GM03348 (cell line): ENCODE measurements around the gene PPP3CA.
"Not testable (repeated sequence)": the region's sequence is repeated elsewhere in the genome, so short reads cannot be mapped to it uniquely, and the experiment has no call there.

Experiments
- DNase-seq: peaks from one replicate; pipeline ENCODE4 v3.0.0; 2012; ENCODE audit warnings: low spot score

PPP3CA gene

GRCh38 chr4:101211146-101211553, 136.2 kb downstream of the PPP3CA start:
- DNase-seq, result no peak

GRCh38 chr4:101210331-101210730, 137.0 kb downstream of the PPP3CA start:
- DNase-seq, result no peak

GRCh38 chr4:101208171-101208570, 139.2 kb downstream of the PPP3CA start:
- DNase-seq, result no peak

GRCh38 chr4:101205916-101206315, 141.4 kb downstream of the PPP3CA start:
- peak; percentile 18 for DNase-seq

GRCh38 chr4:101201421-101201820, 145.9 kb downstream of the PPP3CA start:
- no peak for DNase-seq

GRCh38 chr4:101200561-101200960, 146.8 kb downstream of the PPP3CA start:
- peak; percentile 73 for DNase-seq

DNA sequence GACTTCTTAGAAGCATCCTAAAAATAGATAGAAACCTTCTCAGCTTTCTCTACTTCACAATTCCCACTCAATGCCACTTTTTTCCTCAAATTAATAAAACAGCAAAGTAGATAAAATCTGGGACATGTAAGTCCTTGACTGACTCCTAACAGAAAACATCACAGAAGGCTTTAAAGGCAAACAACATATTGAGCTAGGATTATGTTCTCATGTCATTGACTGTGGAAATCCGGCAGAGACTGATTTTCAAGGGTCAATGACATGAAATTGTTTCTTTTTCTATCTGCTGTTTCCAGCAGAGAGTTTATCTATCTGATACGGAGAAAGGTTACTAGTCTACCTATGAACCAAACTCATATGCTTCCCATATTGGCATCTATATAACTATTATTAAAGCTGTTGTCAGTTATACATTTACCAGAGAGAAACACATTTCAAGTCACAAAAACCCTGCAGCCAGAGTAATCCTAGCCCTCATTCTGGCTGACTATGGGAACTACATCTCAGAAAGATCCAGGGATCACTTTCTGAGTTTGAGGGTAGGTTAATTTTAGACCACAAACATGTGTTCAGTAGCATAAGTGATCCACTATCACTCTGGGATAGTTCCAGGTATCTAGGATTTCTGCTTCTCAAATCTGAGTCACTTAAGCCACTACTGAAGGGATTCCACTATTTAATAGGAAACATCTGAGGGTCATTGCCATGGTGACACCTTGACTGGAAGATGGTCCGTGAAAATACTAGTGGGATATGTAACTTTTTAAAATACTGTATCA, 147.6 kb downstream of the PPP3CA start:
- peak; percentile 10 for DNase-seq

- DNase-seq, result no peak
Measured at GRCh38 chr4:101198682-101199339, 148.5 kb downstream of the PPP3CA start.

DNA sequence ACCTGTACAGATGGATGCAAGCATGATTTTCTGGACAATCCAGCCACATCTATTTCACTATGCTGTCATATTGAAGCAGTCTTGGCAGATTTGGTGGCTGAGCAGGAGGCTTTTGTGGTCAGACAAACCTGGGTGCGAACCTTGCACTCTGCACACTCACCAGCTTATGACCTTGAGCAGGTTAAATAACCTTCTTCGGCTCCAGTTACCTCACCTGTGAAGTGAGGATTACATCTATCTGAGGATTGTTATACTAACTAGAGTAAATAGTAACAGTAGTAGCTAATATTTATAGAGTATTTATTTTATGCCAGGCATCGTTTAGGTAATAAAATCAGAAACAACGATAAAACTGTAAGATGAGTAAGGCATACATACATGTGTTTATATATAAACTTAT, 150.0 kb downstream of the PPP3CA start:
- DNase-seq, result no peak

GRCh38 chr4:101192244-101192643, 155.1 kb downstream of the PPP3CA start:
- no peak for DNase-seq

DNA sequence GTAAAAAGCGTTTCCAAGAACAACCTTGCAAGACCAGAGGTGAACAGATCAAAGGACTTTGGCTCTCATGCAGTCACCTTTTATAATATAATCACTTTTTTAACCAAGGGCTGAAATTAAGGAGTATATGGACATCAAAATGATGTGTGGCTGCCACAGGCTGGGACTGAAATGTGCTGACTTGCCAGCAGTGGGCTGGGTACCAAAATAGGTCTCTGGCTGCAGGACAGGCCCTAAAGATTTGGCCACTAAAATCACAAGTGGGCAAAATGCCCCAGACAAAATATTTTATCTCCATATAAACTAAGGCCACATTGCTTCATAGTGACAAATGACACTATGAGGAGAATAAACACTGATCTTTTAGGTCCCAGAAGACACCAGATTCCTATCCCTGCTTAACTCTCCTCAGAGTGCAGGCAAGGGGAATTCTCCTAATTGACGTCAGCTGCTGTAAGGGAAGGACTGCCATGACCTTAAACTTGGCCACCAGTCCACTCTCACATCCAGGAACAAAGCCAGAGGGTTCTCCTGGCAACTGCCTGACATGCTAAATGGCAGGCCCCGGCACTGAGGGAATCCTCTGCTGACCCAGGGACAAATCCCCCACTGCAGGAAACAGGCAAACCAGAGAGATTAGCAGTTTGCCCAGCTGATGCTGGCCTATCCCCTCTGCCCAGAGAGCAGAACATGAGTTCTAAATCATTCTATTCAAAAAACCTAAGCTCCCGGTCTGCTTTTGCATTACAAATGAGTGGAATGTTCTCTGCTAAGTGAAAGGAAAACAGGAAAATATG, 155.8 kb downstream of the PPP3CA start:
- DNase-seq, result peak; percentile 52

DNA sequence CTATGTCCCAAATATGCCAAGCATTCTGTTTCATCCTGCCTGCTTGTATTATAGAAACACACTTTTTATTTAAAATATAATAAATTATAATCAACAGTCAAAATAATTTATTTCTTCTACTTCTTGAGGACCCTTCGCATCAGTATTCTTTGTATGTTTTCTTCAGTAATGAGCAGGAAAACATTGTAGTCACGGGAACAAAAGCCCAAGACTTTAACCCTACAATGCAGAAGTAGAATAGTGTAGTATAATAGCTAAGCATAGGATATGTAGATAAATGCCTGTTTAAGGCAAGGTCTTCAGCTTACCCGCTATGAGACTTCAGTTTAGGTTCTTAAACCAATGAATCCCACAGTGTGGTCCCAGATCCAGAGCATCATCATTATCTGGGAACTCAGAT, 156.6 kb downstream of the PPP3CA start:
- DNase-seq, result no peak

GRCh38 chr4:101188906-101189305, 158.4 kb downstream of the PPP3CA start:
- DNase-seq, result no peak

DNA sequence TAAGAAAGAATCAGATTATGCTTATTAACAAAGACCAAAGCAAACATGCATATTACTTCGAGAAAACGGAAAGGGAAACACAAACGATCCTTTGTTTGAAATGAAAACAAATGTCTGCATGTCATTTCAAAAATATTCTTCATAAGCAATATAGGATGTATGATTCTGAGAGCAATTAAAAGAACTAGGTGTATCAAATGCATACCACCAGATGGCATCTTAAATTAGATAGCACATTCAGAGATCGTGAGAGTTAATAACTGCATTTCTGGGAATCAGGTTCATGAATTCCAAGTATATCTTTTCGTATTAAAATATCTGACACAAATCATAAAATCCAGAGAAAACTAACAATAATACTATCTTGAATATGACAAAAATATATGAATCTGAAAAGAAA, 159.5 kb downstream of the PPP3CA start:
- DNase-seq, result no peak

- DNase-seq, result no peak
Measured at GRCh38 chr4:101186567-101187184, 160.7 kb downstream of the PPP3CA start.

GRCh38 chr4:101184668-101185067, 162.7 kb downstream of the PPP3CA start:
- no peak for DNase-seq

DNA sequence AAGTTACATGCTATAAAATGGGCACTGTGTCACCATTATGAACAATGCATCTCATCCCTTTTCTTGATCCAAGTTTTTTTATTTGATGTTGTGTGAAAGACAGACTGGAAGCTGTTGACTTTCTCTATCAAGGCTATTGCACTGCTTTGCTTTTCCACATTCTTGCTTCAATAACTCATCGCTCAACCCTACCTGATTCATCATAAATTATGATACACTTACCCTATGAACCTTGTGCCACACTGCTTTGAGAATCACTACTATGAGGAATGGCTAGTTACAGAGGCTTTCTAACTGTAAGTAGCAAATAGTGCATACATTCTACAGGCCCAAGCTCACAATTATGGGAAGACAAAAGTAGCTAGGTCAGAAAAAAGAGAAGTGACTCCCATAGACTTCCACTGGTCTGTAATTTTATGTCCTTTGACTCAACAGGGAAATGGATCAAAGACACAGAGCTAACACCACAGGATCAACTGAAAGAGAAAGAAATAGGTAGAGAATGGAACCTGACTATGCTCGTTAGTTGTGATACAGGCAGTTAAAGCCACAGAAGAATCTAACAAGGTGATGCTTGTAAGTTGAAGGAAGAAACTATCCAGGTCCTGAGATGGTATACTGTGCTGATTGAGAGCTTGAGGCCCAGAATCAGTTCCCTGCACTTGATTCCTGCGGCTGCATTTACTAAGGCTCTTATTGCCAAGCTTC, 163.5 kb downstream of the PPP3CA start:
- no peak for DNase-seq

DNA sequence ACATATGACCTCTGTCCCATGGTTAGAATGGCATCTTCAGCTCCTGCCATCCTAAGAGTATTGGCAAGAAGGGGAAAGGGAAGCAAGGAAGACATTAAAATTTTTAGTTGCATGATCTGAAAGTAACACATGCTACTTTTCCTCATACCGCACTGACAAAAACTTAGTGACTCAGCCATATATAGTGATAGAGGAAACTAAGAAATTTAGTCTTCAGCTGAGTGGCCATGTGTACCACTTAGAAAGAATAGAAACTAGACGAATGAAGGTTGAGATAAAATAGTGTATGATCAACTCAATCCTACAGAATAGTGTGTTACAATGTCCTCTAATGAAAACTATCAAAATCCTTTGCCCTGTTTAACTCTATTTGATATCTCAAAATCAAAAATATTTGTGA, 164.1 kb downstream of the PPP3CA start:
- DNase-seq, result no peak

GRCh38 chr4:101182688-101183087, 164.6 kb downstream of the PPP3CA start:
- not testable (repeated sequence) for DNase-seq

GRCh38 chr4:101178731-101179130, 168.6 kb downstream of the PPP3CA start:
- peak; percentile 18 for DNase-seq

- DNase-seq, result no peak
Measured at GRCh38 chr4:101177154-101177553, 170.2 kb downstream of the PPP3CA start.
